ENCODE results near the gene EXOC6B.

- TF ChIP-seq CTCF (IDR thresholded peaks at IDR 0.05) (no peak), EP300 (IDR thresholded peaks at IDR 0.05) (no peak)
These were observed 45.2 kb upstream of the EXOC6B start for GRCh38 chr2:72871060-72871459.

Measured in suprapubic skin (tissue), 3 donors.